HCT116 (cell line): ENCODE data around the gene ATXN1. TPM values are rescaled to one million over a fixed set of nuclear protein-coding genes. Genes with fewer than 3 reads are reported as not detected.
"Not testable (repeated sequence)": the region's sequence is repeated elsewhere in the genome, so short reads cannot be mapped to it uniquely, and the experiment has no call there.

Experiments used
- ATAC-seq: fragments of 200-7000 bp; cut with Tn5 transposase; 2 replicates; pipeline ENCODE4 v1.9.1; 2020; ENCODE audit warnings: mild to moderate bottlenecking, moderate library complexity
- BruUV-seq: library from RNA; stranded (reverse); fragments of 400-500 nt; replicated peaks from 2 replicates; lab custom pipeline; 2021; lab: Mats Ljungman, UMichigan
- CTCF ChIA-PET: fragments of 300-600 bp; sonication (Branson Sonifier 250); formaldehyde crosslinking; loops from one replicate; lab custom pipeline; 2021; ENCODE audit warnings: antibody characterized with exemption; lab: Charles Lee
- POLR2A ChIA-PET: fragments of 300-600, 350-600 bp; sonication (Branson Sonifier 250); formaldehyde crosslinking; loops from one replicate; lab custom pipeline; 2021; ENCODE audit warnings: antibody characterized with exemption; lab: Charles Lee
- RAD21 ChIA-PET, 2 experiments: fragments of 300-600 bp; sonication (Branson Sonifier 250); formaldehyde crosslinking; loops; one replicate each; lab custom pipeline; 2023; ENCODE audit warnings: low total read pairs in 2 of 2; ENCODE audit not compliant: uncharacterized antibody in 2 of 2, unreplicated experiment in 2 of 2, low non-redundant PET in 1 of 2; lab: Charles Lee
- DNase-seq: peaks from one replicate; pipeline ENCODE4 v3.0.0-alpha.2; 2010; ENCODE audit warnings: low read depth, low spot score
- H2AFZ ChIP-seq: fragments of 200-600 bp; shearing (Covaris generic), sonication (generic); 2 replicates; pipeline ENCODE4 v1.6.1; 2017; ENCODE audit warnings: low read depth, mixed run types, mixed read lengths, antibody characterized with exemption, low read length; ENCODE audit not compliant: poor library complexity, severe bottlenecking
- H3K27ac ChIP-seq: 2 replicates; pipeline ENCODE4 v1.5.1; 2012; ENCODE audit warnings: low read depth, low read length
- H3K27me3 ChIP-seq: fragments of 200-600 bp; sonication (generic); 2 replicates; pipeline ENCODE4 v1.6.1; 2016; ENCODE audit warnings: mixed run types, low read length, mixed read lengths; ENCODE audit not compliant: insufficient read depth
- H3K36me3 ChIP-seq, 2 experiments: fragments of 200-500 bp in 1 of 2; fragments of 200-600 bp in 1 of 2; sonication (Bioruptor generic) in 1 of 2; sonication (generic) in 1 of 2; 2 replicates each; pipeline versions ENCODE4 v1.5.1 to v1.6.1; 2014 to 2016; ENCODE audit warnings: low read length in 2 of 2, inconsistent platforms in 1 of 2, mixed read lengths in 1 of 2, mixed run types in 1 of 2; ENCODE audit not compliant: insufficient read depth in 2 of 2, control insufficient read depth in 1 of 2
- H3K4me1 ChIP-seq, 2 experiments: fragments of 200-600 bp in 1 of 2; sonication (generic) in 1 of 2; 2 replicates each; pipeline versions ENCODE4 v1.5.1 to v1.6.1; 2012 to 2017; ENCODE audit warnings: low read length in 2 of 2, inconsistent platforms in 1 of 2, mild to moderate bottlenecking in 1 of 2, mixed read lengths in 1 of 2, mixed run types in 1 of 2, moderate library complexity in 1 of 2; ENCODE audit not compliant: insufficient read depth in 2 of 2, control insufficient read depth in 1 of 2
- H3K4me2 ChIP-seq: fragments of 200-600 bp; sonication (generic); 2 replicates; pipeline ENCODE4 v1.6.1; 2017; ENCODE audit warnings: mixed run types, low read length, mixed read lengths
- H3K4me3 ChIP-seq, 2 experiments: fragments of 200-600 bp in 1 of 2; sonication (generic) in 1 of 2; replicated peaks in 1 of 2; 2 replicates each; pipeline ENCODE4 v1.5.1; 2011 to 2016; ENCODE audit warnings: low read length in 2 of 2, control low read depth in 1 of 2, low read depth in 1 of 2, mild to moderate bottlenecking in 1 of 2, mixed read lengths in 1 of 2, mixed run types in 1 of 2
- H3K79me2 ChIP-seq: fragments of 200-600 bp; sonication (generic); 2 replicates; pipeline ENCODE4 v1.6.1; 2017; ENCODE audit warnings: mild to moderate bottlenecking, mixed run types, low read length, moderate library complexity, mixed read lengths; ENCODE audit not compliant: insufficient read depth
- H3K9ac ChIP-seq: fragments of 200-600 bp; sonication (generic); 2 replicates; pipeline ENCODE4 v1.6.1; 2016; ENCODE audit warnings: low read length, mixed read lengths
- H3K9me2 ChIP-seq: fragments of 200-600 bp; sonication (generic), shearing (Covaris generic); 2 replicates; pipeline ENCODE4 v1.6.1; 2017; ENCODE audit warnings: mixed run types, mild to moderate bottlenecking, moderate library complexity; ENCODE audit not compliant: insufficient read depth
- H3K9me3 ChIP-seq, 2 experiments: fragments of 200-500 bp in 1 of 2; fragments of 200-600 bp in 1 of 2; sonication (Bioruptor generic) in 1 of 2; sonication (generic) in 1 of 2; 2 replicates each; pipeline ENCODE4 v1.6.1; 2014 to 2017; ENCODE audit warnings: low read length in 2 of 2, mixed read lengths in 2 of 2, inconsistent platforms in 1 of 2, low read depth in 1 of 2, mild to moderate bottlenecking in 1 of 2, mixed run types in 1 of 2, moderate library complexity in 1 of 2; ENCODE audit not compliant: control insufficient read depth in 1 of 2, insufficient read depth in 1 of 2
- H4K20me1 ChIP-seq: fragments of 200-600 bp; sonication (generic), shearing (Covaris generic); 2 replicates; pipeline ENCODE4 v1.6.1; 2017; ENCODE audit warnings: mixed run types, mild to moderate bottlenecking, moderate library complexity; ENCODE audit not compliant: insufficient read depth
- EGR1 ChIP-seq: IDR thresholded peaks from 2 replicates; pipeline ENCODE4 v1.6.1; 2012; ENCODE audit warnings: low read depth
- ELF1 ChIP-seq: IDR thresholded peaks from 2 replicates; pipeline ENCODE4 v1.6.1; 2012; ENCODE audit warnings: low read depth, borderline replicate concordance
- EZH2phosphoT487 ChIP-seq: fragments of 200-600 bp; IDR thresholded peaks from 2 replicates; pipeline ENCODE4 v1.6.1; 2018; ENCODE audit warnings: antibody characterized with exemption, borderline replicate concordance
- FOSL1 ChIP-seq: IDR thresholded peaks from 2 replicates; pipeline ENCODE4 v1.6.1; 2012; ENCODE audit warnings: low read depth
- ZBTB33 ChIP-seq: IDR thresholded peaks from 2 replicates; pipeline ENCODE4 v1.6.1; 2011; ENCODE audit warnings: mild to moderate bottlenecking, low read length, moderate library complexity; ENCODE audit not compliant: insufficient replicate concordance; ENCODE audit errors: extremely low read depth
- ZNF274 ChIP-seq: fragments of 200-500 bp; sonication (Bioruptor generic); IDR thresholded peaks from 2 replicates; pipeline ENCODE4 v1.6.1; 2014; ENCODE audit warnings: mild to moderate bottlenecking, low read depth, low read length, inconsistent platforms
- intact Hi-C: fragments of 100-400 bp; cut with micrococcal nuclease; formaldehyde crosslinking; loops from 2 replicates; pipeline ENCODE4 v1.10.0; 2022
- total RNA-seq: library from RNA; stranded (reverse); gene quantifications from one replicate; pipeline ENCODE4 v1.2.1, GENCODE V29; 2021; ENCODE audit not compliant: unreplicated experiment
- TF ChIP-seq, protein P1 (sequence below), 3 experiments: fragments of 200-600 bp in 1 of 3; sonication (generic) in 1 of 3; IDR thresholded peaks in 2 of 3; conservative IDR thresholded peaks in 1 of 3; 2 replicates each; pipeline ENCODE4 v1.5.1; 2012 to 2017; ENCODE audit warnings: low read depth in 2 of 3, low read length in 2 of 3, antibody characterized with exemption in 1 of 3, borderline replicate concordance in 1 of 3, control low read depth in 1 of 3, mild to moderate bottlenecking in 1 of 3, mixed read lengths in 1 of 3, mixed run types in 1 of 3, moderate library complexity in 1 of 3; ENCODE audit not compliant: insufficient read depth in 1 of 3

The ATXN1 gene
- total RNA-seq, 1 experiment from 2014 or later: 21.0 TPM

GRCh38 chr6:16408766-16409165 is 352.5 kb downstream of the ATXN1 start:
- ChIA-PET POLR2A (no interaction called here), RAD21 (no interaction called here), CTCF (interaction anchor here (0.6 to 1.5 kb wide), 3 partner anchors 73 to 688 kb away, joined by 3 to 8 read pairs (median 3); no protein-coding TSS in a partner anchor)
- intact Hi-C loops: loop anchor here (1.0 kb wide), 1 partner anchor 76 kb away; no protein-coding TSS in a partner anchor
- no peak for TF ChIP-seq ZNF274
- TF ChIP-seq FOSL1: no peak
- no peak for TF ChIP-seq EGR1
- no peak for TF ChIP-seq ELF1
- TF ChIP-seq ZBTB33: no peak
- no peak for TF ChIP-seq EZH2phosphoT487
- Histone ChIP-seq H3K9me2 (no peaks in the 10 kb centered on the region), H2AFZ (no peak overlapping the region), H3K9me3 (no peaks in the 10 kb centered on the region), H3K4me2 (no peak overlapping the region), H3K4me1 (peaks cover 0 to 12% of the 10 kb centered on the region in 2 experiments; a peak in 1 of 4 replicates), H3K4me3 (no peak overlapping the region), H3K27me3 (no peaks in the 10 kb centered on the region), H3K27ac (no peak overlapping the region), H3K36me3 (no peaks in the 10 kb centered on the region), H3K9ac (no peak overlapping the region), H3K79me2 (no peaks in the 10 kb centered on the region), H4K20me1 (no peaks in the 10 kb centered on the region)
- BruUV-seq: no TSS peak
- ATAC-seq: no peak
- DNase-seq: no peak

- Histone ChIP-seq H3K27me3 (no peaks in the 10 kb centered on the region), H3K36me3 (no peaks in the 10 kb centered on the region), H3K79me2 (no peaks in the 10 kb centered on the region), H3K9ac (no peak overlapping the region), H3K4me2 (no peak overlapping the region), H3K4me3 (no peak overlapping the region), H4K20me1 (no peaks in the 10 kb centered on the region), H2AFZ (no peak overlapping the region), H3K27ac (no peak overlapping the region), H3K9me3 (no peaks in the 10 kb centered on the region), H3K9me2 (no peaks in the 10 kb centered on the region), H3K4me1 (peaks cover 0 to 12% of the 10 kb centered on the region in 2 experiments; a peak in 1 of 4 replicates)
- TF ChIP-seq, protein P1, sequence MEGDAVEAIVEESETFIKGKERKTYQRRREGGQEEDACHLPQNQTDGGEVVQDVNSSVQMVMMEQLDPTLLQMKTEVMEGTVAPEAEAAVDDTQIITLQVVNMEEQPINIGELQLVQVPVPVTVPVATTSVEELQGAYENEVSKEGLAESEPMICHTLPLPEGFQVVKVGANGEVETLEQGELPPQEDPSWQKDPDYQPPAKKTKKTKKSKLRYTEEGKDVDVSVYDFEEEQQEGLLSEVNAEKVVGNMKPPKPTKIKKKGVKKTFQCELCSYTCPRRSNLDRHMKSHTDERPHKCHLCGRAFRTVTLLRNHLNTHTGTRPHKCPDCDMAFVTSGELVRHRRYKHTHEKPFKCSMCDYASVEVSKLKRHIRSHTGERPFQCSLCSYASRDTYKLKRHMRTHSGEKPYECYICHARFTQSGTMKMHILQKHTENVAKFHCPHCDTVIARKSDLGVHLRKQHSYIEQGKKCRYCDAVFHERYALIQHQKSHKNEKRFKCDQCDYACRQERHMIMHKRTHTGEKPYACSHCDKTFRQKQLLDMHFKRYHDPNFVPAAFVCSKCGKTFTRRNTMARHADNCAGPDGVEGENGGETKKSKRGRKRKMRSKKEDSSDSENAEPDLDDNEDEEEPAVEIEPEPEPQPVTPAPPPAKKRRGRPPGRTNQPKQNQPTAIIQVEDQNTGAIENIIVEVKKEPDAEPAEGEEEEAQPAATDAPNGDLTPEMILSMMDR (IDR thresholded peaks at IDR 0.05 in 2 of 3, conservative IDR thresholded peaks at IDR 0.05 in 1 of 3; ENCODE audit: borderline replicate concordance in 1 of 3, insufficient read depth in 1 of 3, low read depth in 2 of 3, low read length in 2 of 3): no peak
- no peak for ATAC-seq
- CTCF ChIA-PET: no interaction called here
- intact Hi-C loops: no loop called here
- no TSS peak for BruUV-seq
- POLR2A ChIA-PET: no interaction called here
- no peak for DNase-seq
- RAD21 ChIA-PET: no interaction called here
Measured at GRCh38 chr6:16406966-16407365, 354.3 kb downstream of the ATXN1 start.

DNA sequence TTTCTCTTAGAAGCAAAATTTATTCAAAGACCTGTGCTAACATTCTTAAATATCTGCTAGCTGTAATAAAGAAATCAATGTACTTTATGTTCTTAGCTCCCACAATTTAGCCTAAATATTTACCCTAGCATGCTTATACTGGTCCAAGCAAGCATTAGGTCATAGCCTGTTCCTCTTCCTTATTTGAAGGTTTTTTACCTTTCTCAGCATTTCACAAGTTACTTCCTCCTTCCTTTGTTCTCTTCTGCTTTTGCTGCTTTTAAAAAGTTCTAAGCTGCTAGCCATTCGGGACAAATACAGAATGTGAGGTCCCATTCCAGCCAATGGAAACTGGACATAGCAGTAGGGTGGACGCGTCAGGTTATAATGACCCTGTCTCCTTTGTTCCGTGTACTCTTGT is 354.7 kb downstream of the ATXN1 start:
- H4K20me1 ChIP-seq, H3K36me3 ChIP-seq, H3K4me3 ChIP-seq, DNase-seq, RAD21 ChIA-PET, CTCF ChIA-PET, H3K27me3 ChIP-seq, H2AFZ ChIP-seq, H3K79me2 ChIP-seq, POLR2A ChIA-PET, H3K4me2 ChIP-seq, ATAC-seq, H3K9ac ChIP-seq, H3K27ac ChIP-seq, BruUV-seq, intact Hi-C loops, H3K9me2 ChIP-seq, H3K9me3 ChIP-seq: not testable (repeated sequence)
- peaks cover 0 to 12% of the 10 kb centered on the region in 2 experiments; a peak in 1 of 4 replicates for H3K4me1 ChIP-seq
